SH-SY5Y (cell line): Measurements from ENCODE around the gene HS1BP3.

Experiments
- GATA2 ChIP-seq: IDR thresholded peaks from 2 replicates; pipeline ENCODE4 v1.6.1; 2011; ENCODE audit warnings: mild to moderate bottlenecking, low read depth, low read length
- GATA3 ChIP-seq: IDR thresholded peaks from 2 replicates; pipeline ENCODE4 v1.6.1; 2011; ENCODE audit warnings: low read depth, mild to moderate bottlenecking, low read length, moderate library complexity

GRCh38 chr2:20678086-20678395, 27.1 kb upstream of the HS1BP3 start:
- TF ChIP-seq GATA2: no peak
- no peak for TF ChIP-seq GATA3
